Activated CD8-positive, alpha-beta memory T cell treated with anti-CD3 and anti-CD28 coated beads, Interleukin-2, amount 50 U/mL, for 1 hour (primary cell): ENCODE results near the gene LAMB2.
A peak's percentile ranks its signal among the peaks of the same experiment; 100 is the strongest.

ENCODE experiments used
- DNase-seq: peaks from one replicate; pipeline ENCODE4 v3.0.0-alpha.2; 2020; ENCODE audit errors: extremely low read depth

Gene LAMB2

GRCh38 chr3:49132437-49133225 lies at the start of gene LAMB2:
Gene LAMB2 (minus strand): TSS chr3:49133050. CDS start chr3:49132867, 183 bp downstream.
- no peak for DNase-seq

DNA sequence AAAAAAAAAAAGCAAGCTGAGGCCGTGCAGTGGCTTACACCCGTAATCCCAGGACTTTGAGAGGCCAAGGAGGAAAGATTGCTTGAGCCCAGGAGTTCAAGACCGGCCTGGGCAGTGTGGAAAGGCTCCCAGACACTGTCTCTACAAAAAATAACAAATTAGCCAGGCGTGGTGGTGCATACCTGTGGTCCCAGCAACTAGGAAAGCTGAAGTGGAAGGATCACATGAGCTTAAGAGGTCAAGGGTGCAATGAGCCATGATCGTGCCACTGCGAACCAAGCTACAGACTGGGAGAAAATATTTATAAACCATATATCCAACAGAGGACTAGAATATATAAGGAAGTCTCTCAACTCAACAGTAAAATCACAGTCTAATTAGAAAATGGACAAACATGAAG lies 48.5 kb upstream of the LAMB2 start:
- DNase-seq: no peak

DNA sequence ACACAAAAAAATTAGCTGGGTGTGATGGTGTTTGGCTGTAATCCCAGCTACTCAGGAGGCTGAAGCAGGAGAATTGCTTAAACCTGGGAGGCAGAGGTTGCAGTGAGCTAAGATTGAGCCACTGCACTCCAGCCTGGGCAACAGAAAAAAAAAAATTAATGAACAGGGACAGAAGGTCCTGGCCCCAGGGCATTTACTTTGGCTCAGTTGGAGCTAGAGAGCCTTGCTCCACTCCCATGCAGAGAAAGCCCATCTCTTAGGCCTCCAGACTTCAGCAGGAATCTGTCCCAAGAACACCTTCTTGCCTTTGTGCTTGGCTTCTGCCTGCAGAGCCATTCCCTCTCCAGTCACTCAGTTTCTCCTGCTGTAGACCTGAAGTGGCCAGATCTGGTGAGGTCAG lies 47.3 kb upstream of the LAMB2 start:
- DNase-seq: no peak

DNA sequence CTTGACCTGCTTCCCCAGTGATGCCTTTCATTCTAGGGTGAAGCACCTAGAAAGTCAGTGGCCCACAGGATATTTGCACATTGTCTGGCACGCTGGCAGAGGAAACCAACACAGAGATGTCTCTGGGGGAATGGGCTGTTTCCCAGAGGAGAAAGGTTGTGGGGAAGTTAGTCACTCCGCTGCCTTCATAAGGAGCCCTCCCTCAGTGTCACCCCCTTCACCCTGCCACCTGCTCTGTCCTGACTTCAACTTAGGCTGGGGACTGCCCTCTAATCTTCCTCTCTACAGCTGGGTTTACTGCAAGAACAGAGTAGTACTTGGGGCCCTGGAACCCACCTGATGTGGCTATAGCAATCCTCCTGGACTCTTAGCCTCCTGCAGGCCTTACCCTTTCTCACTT lies 44.2 kb upstream of the LAMB2 start:
- DNase-seq: no peak

DNA sequence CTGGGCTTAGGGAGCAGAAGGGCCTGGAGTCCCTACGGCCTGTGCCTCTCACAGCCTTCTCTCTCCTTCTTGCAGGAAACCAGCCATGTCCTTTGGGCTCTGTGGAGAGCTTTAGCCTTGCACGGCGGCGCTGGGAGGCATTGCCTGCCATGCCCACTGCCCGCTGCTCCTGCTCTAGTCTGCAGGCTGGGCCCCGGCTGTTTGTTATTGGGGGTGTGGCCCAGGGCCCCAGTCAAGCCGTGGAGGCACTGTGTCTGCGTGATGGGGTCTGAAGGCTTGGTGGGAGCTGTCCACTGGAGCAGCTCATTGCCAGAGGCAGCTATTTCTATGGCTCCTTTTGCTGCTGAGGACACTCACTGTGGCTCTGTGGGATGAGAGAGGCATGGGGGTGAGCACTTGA lies 42.7 kb upstream of the LAMB2 start:
- no peak for DNase-seq

DNA sequence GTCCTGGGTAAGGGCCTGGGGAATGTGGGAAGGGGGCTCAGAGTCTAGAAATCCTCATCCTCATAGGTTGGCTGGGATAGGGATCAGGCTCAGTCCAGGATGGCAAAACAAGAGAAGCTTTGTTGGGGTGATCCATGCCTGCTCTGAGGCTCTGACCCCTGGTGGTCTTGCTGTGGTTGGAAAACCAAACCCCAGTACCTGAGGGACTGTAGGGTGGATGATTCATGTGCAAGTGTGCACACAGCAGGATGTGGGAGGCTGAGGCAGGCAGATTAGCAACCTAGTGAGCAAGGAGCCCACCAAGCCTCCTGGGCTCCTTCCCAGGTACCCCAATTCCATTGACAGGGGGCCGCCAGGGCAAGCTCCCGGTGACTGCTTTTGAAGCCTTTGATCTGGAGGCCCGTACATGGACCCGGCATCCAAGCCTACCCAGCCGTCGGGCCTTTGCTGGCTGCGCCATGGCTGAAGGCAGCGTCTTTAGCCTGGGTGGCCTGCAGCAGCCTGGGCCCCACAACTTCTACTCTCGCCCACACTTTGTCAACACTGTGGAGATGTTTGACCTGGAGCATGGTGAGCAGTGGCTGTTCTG lies 41.6 kb upstream of the LAMB2 start:
- no peak for DNase-seq

- no peak for DNase-seq
These were observed 40.9 kb upstream of the LAMB2 start for GRCh38 chr3:49173792-49174170.

- DNase-seq: no peak
These were observed 40.4 kb upstream of the LAMB2 start for GRCh38 chr3:49173116-49173791.

DNA sequence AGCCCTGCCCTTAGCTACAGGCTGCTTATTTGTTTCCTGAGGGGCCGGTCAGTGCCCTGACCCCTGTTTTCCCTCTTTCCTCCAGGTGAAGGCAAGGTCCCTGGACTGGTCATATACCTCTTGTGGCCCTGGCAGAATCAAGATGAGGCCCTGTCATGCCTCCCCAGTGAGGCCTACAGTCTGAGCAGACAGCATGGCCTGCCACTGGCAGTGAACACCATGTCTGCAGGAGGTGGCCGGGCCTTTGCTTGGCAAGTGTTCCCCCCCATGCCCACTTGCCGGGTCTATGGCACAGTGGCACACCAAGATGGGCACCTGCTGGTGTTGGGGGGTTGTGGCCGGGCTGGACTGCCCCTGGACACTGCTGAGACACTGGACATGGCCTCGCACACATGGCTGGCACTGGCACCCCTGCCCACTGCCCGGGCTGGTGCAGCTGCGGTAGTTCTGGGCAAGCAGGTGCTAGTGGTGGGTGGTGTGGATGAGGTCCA lies 39.7 kb upstream of the LAMB2 start:
- DNase-seq: no peak

- no peak for DNase-seq
These were observed 39.1 kb upstream of the LAMB2 start for GRCh38 chr3:49171775-49172500.

- DNase-seq: peak; percentile 43
These were observed 38.4 kb upstream of the LAMB2 start, which contains the start of gene KLHDC8B for GRCh38 chr3:49171119-49171774. Gene KLHDC8B (plus strand): TSS chr3:49171598. CDS start chr3:49172770, 1,172 bp downstream.

GRCh38 chr3:49170744-49171118 lies 37.9 kb upstream of the LAMB2 start:
- DNase-seq: no peak

GRCh38 chr3:49166752-49167556 lies 34.1 kb upstream of the LAMB2 start:
- DNase-seq: no peak

DNA sequence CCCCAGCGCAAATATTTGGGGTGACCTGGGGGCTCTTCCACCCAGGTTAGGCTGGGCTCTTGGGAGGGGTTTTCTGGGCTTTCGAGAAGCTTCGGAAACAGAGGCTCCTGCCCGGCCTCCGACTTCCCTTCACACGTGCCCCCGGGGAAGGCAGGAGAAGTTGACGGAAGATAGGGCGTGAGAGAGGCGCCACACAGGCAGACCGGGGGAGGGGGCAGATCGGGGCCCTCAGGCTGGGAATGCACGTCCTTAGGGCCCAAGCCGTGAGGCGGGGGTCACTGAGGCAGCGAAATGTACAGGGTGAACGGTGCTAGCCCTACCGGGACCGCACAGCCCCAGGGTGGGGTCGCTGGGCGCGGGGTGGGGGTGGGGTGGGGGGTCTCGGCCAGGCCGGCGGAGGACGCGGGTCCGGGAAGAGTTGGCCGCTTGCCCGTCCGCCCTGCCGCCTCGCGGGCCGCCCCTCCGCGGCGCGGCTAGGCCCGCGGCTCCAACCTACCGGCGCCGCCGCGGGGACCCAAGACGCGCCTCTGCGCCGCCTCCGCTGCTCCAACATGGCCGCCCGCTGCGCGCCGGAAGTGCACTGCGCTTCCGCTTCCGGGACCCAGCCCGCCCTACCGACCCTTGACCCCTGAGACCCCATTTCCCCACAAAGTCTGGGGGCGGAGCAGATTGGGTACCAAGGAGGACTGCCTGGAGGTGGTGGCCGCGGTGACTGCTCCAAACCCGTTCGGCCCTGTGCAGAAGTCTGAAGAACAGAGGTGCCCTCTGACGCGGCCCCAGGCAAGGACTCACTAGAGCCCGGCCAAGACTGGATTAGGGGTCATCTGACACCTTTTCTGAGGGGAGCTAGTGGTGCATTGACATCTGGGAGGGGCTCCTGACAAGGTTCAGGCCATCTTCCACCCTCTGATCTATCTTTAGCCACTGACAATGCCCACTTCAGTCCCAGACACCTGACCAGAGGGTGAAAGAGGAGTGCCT lies 33.2 kb upstream of the LAMB2 start, which contains the start of gene CCDC71:
Gene CCDC71, minus strand, starts transcription at position 561 of the 981 bp plus-strand sequence. CDS start 2,123 bp downstream, outside the sequence.
- DNase-seq: peak; percentile 11

GRCh38 chr3:49164983-49165720 lies 32.3 kb upstream of the LAMB2 start:
- no peak for DNase-seq

GRCh38 chr3:49163609-49164008 lies 30.8 kb upstream of the LAMB2 start:
- no peak for DNase-seq

GRCh38 chr3:49162751-49163419 lies 30.0 kb upstream of the LAMB2 start:
- no peak for DNase-seq
